HepG2 (cell line): ENCODE results near the gene LSMEM2. TPM values are rescaled to one million over a fixed set of nuclear protein-coding genes. Genes with fewer than 3 reads are reported as not detected.
A peak's percentile ranks its signal among the peaks of the same experiment; 100 is the strongest.

Experiments used
- HBP1 ChIP-seq: IDR thresholded peaks from 2 replicates; pipeline ENCODE4 v1.6.1; 2016; ENCODE audit warnings: low read depth, control low read depth
- HOXA3 ChIP-seq: sonication (generic); formaldehyde crosslinking; IDR thresholded peaks from 2 replicates; pipeline ENCODE4 v1.5.0; 2020; ENCODE audit warnings: missing genetic modification reagents
- IKZF1 ChIP-seq: fragments of 450-650 bp; IDR thresholded peaks from 2 replicates; pipeline ENCODE4 v1.7.1; 2016
- KLF9 ChIP-seq: IDR thresholded peaks from 2 replicates; pipeline ENCODE4 v1.6.1; 2016; ENCODE audit warnings: low read depth
- MAZ ChIP-seq, 2 experiments: sonication (generic) in 1 of 2; formaldehyde crosslinking in 1 of 2; IDR thresholded peaks; 2 replicates each; pipeline versions ENCODE4 v1.5.0 to v1.6.1; 2012 to 2020; ENCODE audit warnings: low read depth in 2 of 2, mild to moderate bottlenecking in 2 of 2, borderline replicate concordance in 1 of 2, improper control_type of control experiment in 1 of 2, low read length in 1 of 2, missing genetic modification reagents in 1 of 2, moderate library complexity in 1 of 2
- MLLT10 ChIP-seq: sonication (generic); formaldehyde crosslinking; IDR thresholded peaks from 2 replicates; pipeline ENCODE4 v1.4.0; 2020; ENCODE audit warnings: missing genetic modification reagents
- NR2C2 ChIP-seq: sonication (generic); formaldehyde crosslinking; IDR thresholded peaks from 2 replicates; pipeline ENCODE4 v1.4.0; 2020; ENCODE audit warnings: missing genetic modification reagents, mild to moderate bottlenecking, moderate library complexity, borderline replicate concordance
- POGZ ChIP-seq: sonication (generic); formaldehyde crosslinking; IDR thresholded peaks from 2 replicates; pipeline ENCODE4 v1.4.0; 2020; ENCODE audit warnings: mild to moderate bottlenecking, missing genetic modification reagents
- RBFOX2 ChIP-seq: fragments of 200-400 bp; formaldehyde crosslinking; IDR thresholded peaks from 2 replicates; pipeline ENCODE4 v1.6.1; 2017; ENCODE audit warnings: low read depth, mild to moderate bottlenecking, low read length
- RFXAP ChIP-seq: sonication (generic); formaldehyde crosslinking; IDR thresholded peaks from 2 replicates; pipeline ENCODE4 v1.4.0; 2020; ENCODE audit warnings: missing genetic modification reagents, borderline replicate concordance
- ZMYM3 ChIP-seq: sonication (generic); formaldehyde crosslinking; IDR thresholded peaks from 2 replicates; pipeline ENCODE4 v1.5.1; 2020; ENCODE audit warnings: mild to moderate bottlenecking, missing genetic modification reagents
- ZNF138 ChIP-seq: sonication (generic); formaldehyde crosslinking; IDR thresholded peaks from 2 replicates; pipeline ENCODE4 v1.5.0; 2020; ENCODE audit warnings: mild to moderate bottlenecking, low read depth, missing genetic modification reagents
- ZNF224 ChIP-seq: sonication (generic); formaldehyde crosslinking; IDR thresholded peaks from 2 replicates; pipeline ENCODE4 v1.5.0; 2020; ENCODE audit warnings: mild to moderate bottlenecking, missing genetic modification reagents
- ZNF333 ChIP-seq: sonication (generic); formaldehyde crosslinking; IDR thresholded peaks from 2 replicates; pipeline ENCODE4 v1.4.0; 2020; ENCODE audit warnings: mild to moderate bottlenecking, missing genetic modification reagents, borderline replicate concordance
- ZNF432 ChIP-seq: sonication (generic); formaldehyde crosslinking; IDR thresholded peaks from 2 replicates; pipeline ENCODE4 v1.5.0; 2020; ENCODE audit warnings: missing genetic modification reagents, mild to moderate bottlenecking, borderline replicate concordance
- ZNF564 ChIP-seq: sonication (generic); formaldehyde crosslinking; IDR thresholded peaks from 2 replicates; pipeline ENCODE4 v1.8.1; 2023; ENCODE audit warnings: mild to moderate bottlenecking, missing genetic modification reagents
- ZNF609 ChIP-seq: sonication (generic); formaldehyde crosslinking; IDR thresholded peaks from 2 replicates; pipeline ENCODE4 v1.4.0; 2020; ENCODE audit warnings: mild to moderate bottlenecking, missing genetic modification reagents, borderline replicate concordance
- ZNF687 ChIP-seq: sonication (generic); formaldehyde crosslinking; IDR thresholded peaks from 2 replicates; pipeline ENCODE4 v1.5.1; 2020; ENCODE audit warnings: mild to moderate bottlenecking, missing genetic modification reagents, moderate library complexity
- ZNF749 ChIP-seq: sonication (generic); formaldehyde crosslinking; IDR thresholded peaks from 2 replicates; pipeline ENCODE4 v1.8.0; 2022; ENCODE audit warnings: mild to moderate bottlenecking, missing genetic modification reagents, moderate library complexity, borderline replicate concordance
- ZNF772 ChIP-seq: sonication (generic); formaldehyde crosslinking; IDR thresholded peaks from 2 replicates; pipeline ENCODE4 v1.5.0; 2020; ENCODE audit warnings: mild to moderate bottlenecking, missing genetic modification reagents
- ZNF850 ChIP-seq: sonication (generic); formaldehyde crosslinking; conservative IDR thresholded peaks from 2 replicates; pipeline ENCODE4 v1.9.0; 2021; ENCODE audit warnings: mild to moderate bottlenecking, missing genetic modification reagents
- polyA plus RNA-seq, 8 experiments: library from polyadenylated mRNA; depleted of rRNA in 3 of 8; stranded (reverse) in 7 of 8; unstranded in 1 of 8; fragments of >200 nt; fragmentation: Illumina TruSeq in 4 of 8; extraction: Trizol in 4 of 8; gene quantifications; 2 replicates each; pipeline versions ENCODE4 v1.2.1 to v1.2.3, GENCODE V29; 2011 to 2016; ENCODE audit warnings: low read depth in 4 of 8, missing spikeins in 1 of 8, mixed read lengths in 1 of 8; ENCODE audit not compliant: insufficient read depth in 1 of 8
- total RNA-seq, 5 experiments: library from RNA; depleted of rRNA; stranded (reverse); fragments of >200 nt; fragmentation: Illumina TruSeq; extraction: Trizol; gene quantifications; 2 replicates each; pipeline ENCODE4 v1.2.3, GENCODE V29; 2016; ENCODE audit warnings: low read depth in 1 of 5

Gene LSMEM2
- total and polyA plus RNA-seq, 2 of the 13 experiments (the other 11 are each of a cell fraction or from before 2014, with no cell fraction given) = 0.07 to 0.41 TPM

GRCh38 chr3:50322115-50322385, 43.2 kb downstream of the LSMEM2 start (continued):
- TF ChIP-seq HBP1 (CRISPR knock-in tag) (0 out of 2 replicates have a peak, but pooled peaks have one; percentile 0), KLF9 (no peak), ZNF138 (CRISPR knock-in tag) (peak; percentile 33; the same call in 1 of the 2 replicates), ZNF850 (CRISPR knock-in tag) (no peak), ZNF333 (CRISPR knock-in tag) (peak; percentile 51; the same call in 1 of the 2 replicates), ZNF224 (CRISPR knock-in tag) (no peak), RBFOX2 (peak; percentile 83), ZMYM3 (CRISPR knock-in tag) (0 out of 2 replicates have a peak, but pooled peaks have one; percentile 9), POGZ (no peak), ZNF749 (CRISPR knock-in tag) (0 out of 2 replicates have a peak, but pooled peaks have one; percentile 1), ZNF772 (0 out of 2 replicates have a peak, but pooled peaks have one; percentile 31), HOXA3 (CRISPR knock-in tag) (peak; percentile 8; the same call in 1 of the 2 replicates), RFXAP (CRISPR knock-in tag) (peak; percentile 31; the same call in 1 of the 2 replicates), ZNF564 (CRISPR knock-in tag) (0 out of 2 replicates have a peak, but pooled peaks have one; percentile 17), ZNF609 (CRISPR knock-in tag) (no peak), MAZ (IDR thresholded peaks at IDR 0.05; ENCODE audit: borderline replicate concordance, low read depth, low read length) (no peak), MAZ (CRISPR knock-in tag; IDR thresholded peaks at IDR 0.05; ENCODE audit: low read depth) (peak; percentile 48), NR2C2 (CRISPR knock-in tag) (no peak), ZNF432 (CRISPR knock-in tag) (no peak), ZNF687 (CRISPR knock-in tag) (0 out of 2 replicates have a peak, but pooled peaks have one; percentile 41), MLLT10 (CRISPR knock-in tag) (no peak), IKZF1 (no peak)
